GM21576 (cell line): ENCODE measurements around the gene TFB2M.
"Not testable (repeated sequence)": the region's sequence is repeated elsewhere in the genome, so short reads cannot be mapped to it uniquely, and the experiment has no call there.

Source experiments
- ATAC-seq: cut with Tn5 transposase; IDR thresholded peaks from one replicate; pipeline ENCODE4 v1.9.1; 2021; ENCODE audit warnings: mild to moderate bottlenecking, moderate library complexity; ENCODE audit not compliant: unreplicated experiment

The TFB2M gene

GRCh38 chr1:246566128-246566812 is at the start of gene TFB2M, which contains the start of gene CNST:
TSS of gene TFB2M (minus strand) at chr1:246566261. CDS start at chr1:246566138, 123 bp downstream.
TSS of gene CNST (plus strand) at chr1:246566456. CDS start at chr1:246591563, 25,107 bp downstream.
- peak; percentile 89 for ATAC-seq

DNA sequence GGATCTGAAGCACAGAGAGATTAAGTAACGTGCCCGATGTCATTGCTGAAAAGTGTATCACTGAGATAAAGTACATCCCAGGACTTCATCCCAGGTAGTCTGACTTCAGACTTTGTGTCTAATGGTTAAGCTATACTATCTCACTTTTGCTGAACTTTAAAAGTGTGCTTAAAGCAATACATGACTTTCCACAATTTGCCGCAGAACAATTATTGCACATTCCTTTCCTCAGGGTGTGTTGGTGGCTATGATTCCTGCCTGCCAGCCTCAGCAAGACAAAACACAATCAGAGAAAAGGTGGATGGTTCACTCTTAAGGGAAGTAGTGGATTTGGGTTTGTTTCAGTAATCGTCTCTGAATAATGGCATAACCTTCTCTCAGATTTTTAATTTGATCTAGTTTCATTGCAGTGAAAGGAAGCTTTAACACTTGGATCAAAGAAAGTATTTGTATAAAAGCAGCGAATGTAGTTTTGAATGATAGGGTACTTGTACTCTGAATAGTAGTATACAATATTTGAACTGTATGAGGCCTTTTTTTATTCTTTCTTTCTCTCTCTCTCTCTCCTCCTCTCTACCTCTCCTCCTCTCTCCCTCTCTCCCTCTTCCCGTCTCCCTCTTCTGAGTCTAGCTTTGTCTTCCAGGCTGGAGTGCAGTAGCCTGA is 47.2 kb upstream of the TFB2M start:
- ATAC-seq, result no peak

DNA sequence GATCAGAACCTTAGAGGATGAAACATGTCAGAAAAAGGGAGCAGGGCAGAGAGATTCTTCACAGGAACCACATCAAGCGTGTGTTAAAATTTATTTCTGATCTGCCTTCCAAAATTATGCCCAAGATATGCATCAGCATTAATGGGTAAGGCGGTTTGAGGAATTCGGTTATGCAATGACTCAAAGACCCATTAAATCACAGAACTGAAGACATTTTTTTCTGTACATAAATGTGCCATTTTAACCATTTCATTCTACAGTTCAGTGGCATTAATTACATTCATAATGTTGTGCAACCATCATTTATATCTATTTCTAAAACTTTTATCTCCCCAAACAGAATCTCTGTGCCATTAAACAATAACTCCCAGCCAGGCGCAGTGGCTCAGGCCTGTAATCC is 43.6 kb upstream of the TFB2M start:
- no peak for ATAC-seq

- no peak for ATAC-seq
Measured at GRCh38 chr1:246608616-246609376, 42.7 kb upstream of the TFB2M start.

DNA sequence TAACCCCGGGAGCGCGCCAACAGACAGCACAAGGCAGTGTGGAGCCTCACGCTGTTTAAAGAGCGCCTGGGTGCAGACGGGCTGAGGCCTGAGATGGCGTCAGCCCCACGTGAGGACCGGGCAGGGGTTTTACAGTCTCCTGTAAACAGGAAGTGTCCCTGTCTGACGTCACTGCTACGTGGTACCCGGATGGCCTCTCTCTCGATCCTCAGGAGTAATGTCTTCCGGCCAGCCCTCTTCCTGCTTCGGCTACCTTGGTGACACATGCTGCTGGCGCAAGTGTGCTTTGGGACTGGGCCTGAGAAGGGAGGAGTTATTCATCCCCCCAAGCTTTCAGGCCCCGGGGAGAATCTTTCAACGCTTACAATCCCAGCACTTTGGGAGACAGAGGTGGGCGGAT is 41.4 kb upstream of the TFB2M start:
- no peak for ATAC-seq

- not testable (repeated sequence) for ATAC-seq
Measured at GRCh38 chr1:246605231-246605630, 39.2 kb upstream of the TFB2M start.

GRCh38 chr1:246602194-246602593 is 36.1 kb upstream of the TFB2M start:
- ATAC-seq, result no peak

- ATAC-seq, result no peak
Measured at GRCh38 chr1:246600579-246600978, 34.5 kb upstream of the TFB2M start.

GRCh38 chr1:246599315-246599714 is 33.3 kb upstream of the TFB2M start:
- no peak for ATAC-seq

GRCh38 chr1:246597971-246598370 is 31.9 kb upstream of the TFB2M start:
- ATAC-seq, result no peak

GRCh38 chr1:246597340-246597739 is 31.3 kb upstream of the TFB2M start:
- ATAC-seq, result no peak

DNA sequence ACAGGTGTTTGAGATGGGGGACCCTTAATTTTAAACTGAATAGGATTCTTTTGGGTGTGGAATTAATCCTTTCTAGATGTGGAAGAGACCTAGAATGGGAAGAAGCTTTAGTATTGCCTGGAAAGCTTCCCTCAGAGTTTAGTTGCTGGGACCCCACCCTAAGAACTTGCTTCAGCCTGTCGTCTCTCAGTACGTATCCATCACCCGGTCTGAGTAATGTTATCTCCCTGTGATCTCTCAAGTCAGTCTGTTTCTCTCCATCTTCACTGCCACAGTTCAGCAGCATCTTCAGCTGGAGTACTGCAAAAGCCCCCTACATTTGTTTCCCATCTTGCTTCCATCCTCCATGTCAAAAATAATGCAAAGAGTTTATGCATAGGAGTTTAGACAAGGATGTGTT is 29.1 kb upstream of the TFB2M start:
- ATAC-seq, result no peak

DNA sequence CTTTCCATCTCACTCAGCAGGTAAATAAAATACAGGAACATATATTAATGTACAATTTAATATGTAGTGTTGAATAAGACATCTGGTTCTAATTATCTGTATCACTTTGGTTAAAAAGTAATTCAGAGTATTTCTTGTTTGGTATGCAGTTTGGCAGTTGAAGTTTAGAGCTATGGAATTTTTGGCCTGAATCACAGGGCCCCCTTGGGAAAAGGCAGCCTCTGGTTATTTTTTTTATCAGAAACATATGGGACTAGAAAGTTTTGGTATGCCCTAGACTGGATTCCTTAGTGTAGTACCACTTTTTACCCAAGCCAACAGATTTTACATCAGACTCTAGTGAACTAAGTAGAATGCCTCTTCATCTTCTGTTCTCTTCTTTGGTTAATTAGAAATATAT is 26.6 kb upstream of the TFB2M start:
- no peak for ATAC-seq

GRCh38 chr1:246591958-246592357 is 25.9 kb upstream of the TFB2M start:
- ATAC-seq, result no peak

DNA sequence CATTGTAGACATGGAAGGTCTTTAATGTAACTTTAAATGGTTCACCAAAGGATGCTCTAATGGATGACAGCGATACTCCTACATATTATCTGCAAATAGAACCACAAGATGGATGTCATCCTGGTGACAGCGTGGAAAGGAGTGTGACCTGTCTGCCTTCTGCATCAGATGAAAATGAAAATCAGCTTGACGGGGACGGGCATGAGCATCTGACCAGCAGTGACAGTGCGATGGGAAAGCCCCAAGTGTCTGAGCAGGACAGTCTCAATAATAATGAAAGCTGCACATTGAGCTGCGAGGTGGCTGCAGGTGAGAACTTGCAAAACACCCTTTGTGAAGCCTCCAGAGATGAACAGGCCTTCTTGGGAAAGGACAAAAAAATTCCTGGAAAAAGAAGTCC is 25.4 kb upstream of the TFB2M start:
- peak; percentile 97 for ATAC-seq

- peak; percentile 43 for ATAC-seq
Measured at GRCh38 chr1:246591047-246591446, 25.0 kb upstream of the TFB2M start.

DNA sequence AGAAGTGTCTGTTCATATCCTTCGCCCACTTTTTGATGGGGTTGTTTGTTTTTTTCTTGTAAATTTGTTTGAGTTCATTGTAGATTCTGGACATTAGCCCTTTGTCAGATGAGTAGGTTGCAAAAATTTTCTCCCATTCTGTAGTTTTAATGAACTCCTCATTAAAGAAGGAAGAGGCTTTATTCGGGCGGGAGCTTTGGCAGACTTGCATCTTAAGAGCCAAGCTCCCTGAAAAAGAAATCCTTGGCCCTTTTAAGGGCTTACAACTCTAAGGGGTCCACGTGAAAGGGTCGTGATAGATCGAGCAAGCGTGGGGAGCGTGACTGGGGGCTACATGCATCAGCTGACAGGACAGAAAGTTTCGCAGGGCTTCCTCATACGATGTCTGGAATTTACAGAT is 23.9 kb upstream of the TFB2M start:
- ATAC-seq, result not testable (repeated sequence)

DNA sequence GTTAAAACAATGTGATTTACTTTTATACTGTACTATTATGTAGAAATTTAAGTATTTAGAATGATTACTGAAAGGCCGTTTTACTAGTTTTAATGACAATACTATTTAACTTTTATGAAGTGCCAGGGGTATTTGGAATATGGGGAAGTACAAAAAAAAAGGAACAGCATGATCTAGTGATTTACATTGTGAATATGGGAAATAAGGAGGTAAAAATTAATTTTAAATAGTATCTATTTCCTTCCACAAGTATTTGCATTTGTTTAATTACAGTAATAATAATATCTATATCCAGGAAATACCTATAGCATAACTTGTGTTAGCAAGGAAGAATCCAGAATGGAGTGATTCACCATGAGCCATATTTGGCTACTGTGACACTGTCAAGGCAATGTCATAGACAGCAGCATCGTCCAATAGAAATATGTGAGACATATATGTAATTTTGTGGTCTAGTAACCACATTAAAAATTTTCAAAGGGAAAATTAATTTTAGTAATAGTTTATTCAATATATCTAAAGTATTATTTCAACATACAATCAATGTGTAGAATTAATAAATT is 22.2 kb upstream of the TFB2M start:
- ATAC-seq, result no peak

GRCh38 chr1:246587606-246588005 is 21.5 kb upstream of the TFB2M start:
- ATAC-seq, result no peak

DNA sequence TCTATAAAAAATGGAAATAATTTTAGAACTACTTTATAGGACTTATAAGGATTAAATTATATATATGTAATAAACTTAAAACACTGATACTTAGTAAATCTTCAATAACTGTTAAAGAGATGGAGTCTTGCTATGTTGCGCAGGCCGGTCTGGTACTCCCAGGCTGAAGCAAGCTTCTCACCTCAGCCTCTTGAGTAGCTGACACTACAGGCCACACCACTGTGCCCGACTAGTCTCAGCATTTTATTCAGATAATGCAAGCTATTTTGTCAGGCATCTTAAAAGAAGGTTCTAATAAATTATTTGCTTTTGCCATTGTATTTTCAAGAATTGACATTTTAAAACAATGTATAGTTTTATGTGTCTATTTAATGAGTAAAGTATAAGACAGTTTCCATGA is 21.0 kb upstream of the TFB2M start:
- no peak for ATAC-seq

GRCh38 chr1:246583448-246584185 is 17.6 kb upstream of the TFB2M start:
- ATAC-seq, result no peak
